Measurements from ENCODE around the gene FAM210A. TPM values are rescaled to one million over a fixed set of nuclear protein-coding genes. Genes with fewer than 3 reads are reported as not detected.
A peak's percentile ranks its signal among the peaks of the same experiment; 100 is the strongest.

Gene FAM210A
- total RNA-seq, 1 donor from 2014 or later = 2.1 TPM

DNA sequence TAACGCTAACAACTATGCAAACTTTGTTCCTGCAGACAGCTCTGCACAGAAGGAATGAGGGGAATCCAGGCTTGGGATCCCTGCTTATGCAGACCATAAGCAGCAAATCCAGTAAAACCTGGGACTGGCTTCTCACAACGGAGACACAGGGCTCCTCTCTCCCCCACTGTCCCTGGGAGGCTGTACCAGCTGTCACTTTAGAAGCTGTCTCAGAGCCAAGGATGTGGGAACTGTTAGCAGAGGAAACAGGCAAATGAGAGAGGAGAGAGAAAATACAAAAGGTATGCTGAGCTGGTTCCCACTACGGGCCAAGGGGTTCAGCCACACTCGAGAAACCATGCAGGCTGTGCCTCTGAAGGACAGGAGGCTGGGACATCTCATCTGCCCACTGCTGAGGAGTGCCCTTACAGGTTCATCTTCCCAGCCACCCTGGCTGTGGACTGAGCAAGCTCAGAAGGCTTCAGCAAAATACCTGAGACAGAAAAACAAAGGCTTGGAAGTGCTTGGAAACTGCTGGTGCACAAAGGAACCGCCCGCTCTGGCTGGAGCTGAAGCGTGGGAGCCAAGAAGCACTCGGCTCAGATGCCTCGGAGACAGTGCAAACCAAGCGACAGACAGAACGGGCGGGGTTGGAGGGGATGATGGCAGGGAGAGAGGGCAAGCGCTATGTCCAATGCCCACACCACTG is 72.5 kb downstream of the FAM210A start:
- no peaks in the 10 kb centered on the region for H3K36me3 ChIP-seq
- H3K27ac ChIP-seq = no peak overlapping the region
- peaks cover 0 to 12% of the 10 kb centered on the region in 2 donors for H3K4me1 ChIP-seq
- DNase-seq (ENCODE audit: low spot score in 2 of 2) = no peak
- intact Hi-C loops (cut with DNase I) = no loop called here
- H3K4me3 ChIP-seq = peak overlapping the region in 1 of 2 donors; percentile 31
- TF ChIP-seq, protein P1, sequence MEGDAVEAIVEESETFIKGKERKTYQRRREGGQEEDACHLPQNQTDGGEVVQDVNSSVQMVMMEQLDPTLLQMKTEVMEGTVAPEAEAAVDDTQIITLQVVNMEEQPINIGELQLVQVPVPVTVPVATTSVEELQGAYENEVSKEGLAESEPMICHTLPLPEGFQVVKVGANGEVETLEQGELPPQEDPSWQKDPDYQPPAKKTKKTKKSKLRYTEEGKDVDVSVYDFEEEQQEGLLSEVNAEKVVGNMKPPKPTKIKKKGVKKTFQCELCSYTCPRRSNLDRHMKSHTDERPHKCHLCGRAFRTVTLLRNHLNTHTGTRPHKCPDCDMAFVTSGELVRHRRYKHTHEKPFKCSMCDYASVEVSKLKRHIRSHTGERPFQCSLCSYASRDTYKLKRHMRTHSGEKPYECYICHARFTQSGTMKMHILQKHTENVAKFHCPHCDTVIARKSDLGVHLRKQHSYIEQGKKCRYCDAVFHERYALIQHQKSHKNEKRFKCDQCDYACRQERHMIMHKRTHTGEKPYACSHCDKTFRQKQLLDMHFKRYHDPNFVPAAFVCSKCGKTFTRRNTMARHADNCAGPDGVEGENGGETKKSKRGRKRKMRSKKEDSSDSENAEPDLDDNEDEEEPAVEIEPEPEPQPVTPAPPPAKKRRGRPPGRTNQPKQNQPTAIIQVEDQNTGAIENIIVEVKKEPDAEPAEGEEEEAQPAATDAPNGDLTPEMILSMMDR (IDR thresholded peaks at IDR 0.05) = no peak
- no peaks in the 10 kb centered on the region for H3K9me3 ChIP-seq
- no peaks in the 10 kb centered on the region for H3K27me3 ChIP-seq

DNA sequence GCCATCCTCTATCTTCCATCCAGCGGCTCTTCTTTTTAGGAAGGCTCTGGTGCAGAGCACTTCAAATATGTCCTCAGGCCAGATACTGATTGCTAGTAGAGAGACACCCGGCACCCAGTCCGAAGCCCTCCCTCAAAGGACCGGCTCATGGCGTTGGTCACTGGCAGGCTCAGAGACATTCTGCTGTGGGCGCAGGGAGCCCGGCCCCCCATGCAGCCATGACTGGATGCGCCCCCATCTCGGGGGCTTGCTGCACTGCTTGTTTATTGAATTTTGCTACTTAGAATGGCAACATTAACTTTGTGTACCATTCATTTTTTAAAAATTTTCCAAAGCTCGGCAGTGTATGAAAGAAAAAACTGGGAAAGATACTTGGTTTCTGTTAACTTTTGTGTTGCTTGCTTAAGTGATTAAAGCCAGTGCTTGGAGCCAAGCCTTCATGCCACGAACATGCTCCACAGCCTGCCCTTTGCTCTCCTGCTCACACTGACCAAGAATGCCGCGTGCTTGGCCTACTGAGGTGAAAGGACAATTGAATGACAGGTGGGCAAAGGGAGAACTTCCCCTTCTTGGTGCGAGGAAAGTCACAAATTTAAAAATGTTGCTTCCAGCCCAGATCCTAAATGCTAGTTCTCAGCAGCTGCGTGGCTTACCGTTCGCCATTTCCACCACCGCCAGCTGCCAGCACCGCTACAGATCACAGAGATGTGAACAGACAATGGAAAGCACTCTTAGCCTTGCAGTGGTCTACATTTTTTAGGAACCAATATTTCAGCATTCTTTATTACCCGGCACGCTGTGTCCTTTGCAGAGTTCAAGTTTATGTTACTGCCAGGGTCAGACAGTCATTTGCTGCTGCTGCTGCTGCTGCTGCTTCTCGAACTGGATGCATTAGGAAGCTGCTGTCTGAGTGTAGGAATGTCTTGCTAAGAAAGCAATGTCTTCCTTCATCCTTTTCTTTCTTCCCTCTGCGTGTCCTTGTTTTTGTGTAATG is 76.7 kb downstream of the FAM210A start:
- intact Hi-C loops (cut with DNase I) = no loop called here

GRCh38 chr18:13647761-13648160 is 78.6 kb downstream of the FAM210A start:
- no peak overlapping the region for H3K4me3 ChIP-seq
- no peak for DNase-seq (ENCODE audit: low spot score in 2 of 2)
- no peaks in the 10 kb centered on the region for H3K9me3 ChIP-seq
- TF ChIP-seq, protein P1 (IDR thresholded peaks at IDR 0.05) = no peak
- no peak overlapping the region for H3K27ac ChIP-seq
- H3K27me3 ChIP-seq = no peaks in the 10 kb centered on the region
- peaks cover 15 to 27% of the 10 kb centered on the region in 2 donors for H3K36me3 ChIP-seq
- H3K4me1 ChIP-seq = peaks cover 0 to 8% of the 10 kb centered on the region in 2 donors
- intact Hi-C loops (cut with DNase I) = no loop called here

More for the DNA sequence above, 76.7 kb downstream of the FAM210A start:
- TF ChIP-seq, protein P1 (IDR thresholded peaks at IDR 0.05) = no peak
- H3K4me3 ChIP-seq = no peak overlapping the region
- H3K27ac ChIP-seq = no peak overlapping the region
- no peaks in the 10 kb centered on the region for H3K9me3 ChIP-seq
- peaks cover 15 to 27% of the 10 kb centered on the region in 2 donors for H3K36me3 ChIP-seq
- no peaks in the 10 kb centered on the region for H3K27me3 ChIP-seq
- no peak for DNase-seq (ENCODE audit: low spot score in 2 of 2)
- H3K4me1 ChIP-seq = peaks cover 0 to 8% of the 10 kb centered on the region in 2 donors

- DNase-seq (ENCODE audit: low spot score in 2 of 2) = no peak
- no peak overlapping the region for H3K27ac ChIP-seq
- H3K4me3 ChIP-seq = no peak overlapping the region
- peaks cover 0 to 8% of the 10 kb centered on the region in 2 donors for H3K4me1 ChIP-seq
- TF ChIP-seq, protein P1 (IDR thresholded peaks at IDR 0.05) = no peak
- H3K36me3 ChIP-seq = peaks cover 15 to 27% of the 10 kb centered on the region in 2 donors
- no peaks in the 10 kb centered on the region for H3K27me3 ChIP-seq
- intact Hi-C loops (cut with DNase I) = no loop called here
- H3K9me3 ChIP-seq = no peaks in the 10 kb centered on the region
Measured at GRCh38 chr18:13646633-13647032, 79.7 kb downstream of the FAM210A start.

GRCh38 chr18:13645093-13645492 is 81.3 kb downstream of the FAM210A start:
- Histone ChIP-seq H3K27ac (no peak overlapping the region), H3K4me3 (no peak overlapping the region), H3K27me3 (no peaks in the 10 kb centered on the region), H3K36me3 (peaks cover 15 to 27% of the 10 kb centered on the region in 2 donors), H3K4me1 (peaks cover 0 to 8% of the 10 kb centered on the region in 2 donors), H3K9me3 (no peaks in the 10 kb centered on the region)
- TF ChIP-seq, protein P1 (IDR thresholded peaks at IDR 0.05) = no peak
- no peak for DNase-seq (ENCODE audit: low spot score in 2 of 2)
- intact Hi-C loops (cut with DNase I) = loop anchor here (2.0 kb wide), 1 partner anchor 16 kb away; no protein-coding TSS in a partner anchor

All from ascending aorta (tissue), 2 donors.